GM18868 (cell line): Measurements from ENCODE around the gene XIRP2.

Source experiments
- ATAC-seq: cut with Tn5 transposase; IDR thresholded peaks from one replicate; pipeline ENCODE4 v1.9.1; 2021; ENCODE audit warnings: mild to moderate bottlenecking, moderate library complexity; ENCODE audit not compliant: unreplicated experiment

Gene XIRP2

GRCh38 chr2:167133614-167134013 is 245.3 kb downstream of the XIRP2 start:
- no peak for ATAC-seq

DNA sequence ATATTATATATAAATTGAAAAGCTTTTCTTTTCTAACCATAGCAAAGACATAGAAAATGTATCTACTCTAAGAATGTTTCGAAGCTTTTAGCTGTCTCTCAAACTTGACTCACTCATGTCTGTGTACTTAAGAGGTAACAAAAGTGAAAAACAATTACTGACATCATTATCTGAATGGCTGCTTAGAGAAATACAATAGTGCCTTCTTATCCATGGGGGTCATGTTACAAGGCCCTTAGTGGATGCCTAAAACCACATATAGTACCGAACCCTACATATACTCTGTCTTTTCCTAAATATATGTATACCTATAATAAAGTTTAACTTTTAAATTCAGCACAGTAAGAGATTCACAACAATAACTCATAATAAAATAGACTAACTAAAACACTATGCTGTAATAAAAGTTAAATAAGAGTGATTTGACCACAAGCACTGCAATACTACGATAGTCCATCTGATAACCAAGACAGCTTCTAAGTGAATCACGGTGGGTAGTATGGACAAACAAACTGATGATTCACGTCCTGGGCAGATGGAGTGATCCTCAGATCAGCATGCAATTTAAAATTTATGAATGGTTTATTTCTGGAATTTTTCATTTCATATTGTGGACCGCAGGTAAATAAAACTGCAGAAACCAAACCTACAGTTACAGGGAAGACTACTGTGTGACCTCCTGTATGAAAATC is 246.2 kb downstream of the XIRP2 start:
- no peak for ATAC-seq

GRCh38 chr2:167135706-167136105 is 247.4 kb downstream of the XIRP2 start:
- ATAC-seq = no peak

DNA sequence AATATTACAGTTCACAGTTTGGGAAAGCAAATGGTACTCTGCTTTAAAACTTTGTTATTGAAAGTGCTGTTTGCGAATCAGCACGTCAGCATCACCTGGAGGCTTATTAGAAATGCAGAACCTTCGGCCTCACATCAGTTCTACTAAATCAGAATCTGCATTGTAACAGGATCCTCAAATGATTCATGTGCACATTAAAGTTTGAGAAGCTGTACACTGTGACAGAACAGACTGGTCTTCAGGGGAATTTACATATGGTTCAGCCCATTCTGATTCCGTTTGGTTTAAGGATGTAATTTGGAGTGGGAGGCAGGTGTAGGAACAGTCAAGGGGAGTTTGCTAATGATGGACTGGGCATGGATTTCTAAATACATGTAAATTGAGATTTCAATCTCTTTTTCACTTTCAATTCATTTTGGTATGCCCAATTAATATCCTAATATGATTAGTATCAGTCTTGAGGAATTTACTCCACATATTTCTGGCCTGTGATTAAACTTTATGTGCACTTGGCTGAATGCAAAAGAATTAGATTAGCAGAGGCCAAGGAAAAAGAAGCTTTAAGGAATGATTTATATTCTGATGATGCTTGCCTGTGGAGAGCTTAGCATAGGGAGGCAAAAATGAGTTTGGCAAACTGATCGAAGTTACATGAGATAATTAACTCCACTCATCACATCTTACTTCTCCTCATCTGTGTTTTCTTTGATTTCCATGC is 248.8 kb downstream of the XIRP2 start:
- no peak for ATAC-seq

DNA sequence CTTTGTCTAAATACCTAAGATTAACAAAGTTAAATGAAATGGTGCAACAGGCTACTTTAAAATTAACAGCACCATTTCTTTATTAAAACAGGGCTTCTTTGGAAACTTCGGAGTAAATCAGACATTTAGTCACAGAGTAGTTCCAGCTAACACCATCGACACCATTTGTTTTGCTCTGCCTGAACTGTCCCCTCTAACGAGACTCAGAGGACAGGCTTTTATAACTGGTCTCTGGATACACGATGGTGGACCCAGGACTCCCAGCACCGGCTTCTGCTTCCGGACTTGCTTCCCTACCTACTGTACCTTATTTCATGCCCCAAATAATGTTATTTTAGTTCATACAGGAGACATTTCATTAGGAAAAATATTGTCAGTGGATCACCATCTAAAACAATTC is 252.1 kb downstream of the XIRP2 start:
- no peak for ATAC-seq

- no peak for ATAC-seq
Observed at GRCh38 chr2:167140767-167141166, 252.5 kb downstream of the XIRP2 start.

DNA sequence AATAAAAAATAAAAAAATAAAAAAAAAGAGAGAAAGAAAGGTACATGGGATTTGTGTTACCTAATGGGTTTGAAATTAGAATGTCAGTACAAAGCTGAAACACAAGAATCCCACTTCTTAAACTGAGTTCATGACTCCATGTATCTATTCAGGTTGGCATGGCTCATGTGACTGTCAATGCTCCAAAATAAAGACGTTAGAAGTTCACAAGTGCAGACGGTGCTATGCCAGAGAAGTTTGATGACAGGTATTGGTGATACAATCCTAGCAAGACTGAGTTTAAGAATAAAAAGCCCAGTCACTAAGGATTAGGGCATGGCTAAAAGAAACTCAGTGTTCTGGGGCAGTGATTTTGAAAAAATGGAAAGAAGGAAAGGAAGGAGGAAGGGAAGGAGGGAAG is 254.3 kb downstream of the XIRP2 start:
- ATAC-seq = no peak

GRCh38 chr2:167144179-167144898 is 256.1 kb downstream of the XIRP2 start:
- no peak for ATAC-seq

GRCh38 chr2:167147271-167147941 is 259.1 kb downstream of the XIRP2 start:
- no peak for ATAC-seq

- no peak for ATAC-seq
Observed at GRCh38 chr2:167151894-167152293, 263.6 kb downstream of the XIRP2 start.

DNA sequence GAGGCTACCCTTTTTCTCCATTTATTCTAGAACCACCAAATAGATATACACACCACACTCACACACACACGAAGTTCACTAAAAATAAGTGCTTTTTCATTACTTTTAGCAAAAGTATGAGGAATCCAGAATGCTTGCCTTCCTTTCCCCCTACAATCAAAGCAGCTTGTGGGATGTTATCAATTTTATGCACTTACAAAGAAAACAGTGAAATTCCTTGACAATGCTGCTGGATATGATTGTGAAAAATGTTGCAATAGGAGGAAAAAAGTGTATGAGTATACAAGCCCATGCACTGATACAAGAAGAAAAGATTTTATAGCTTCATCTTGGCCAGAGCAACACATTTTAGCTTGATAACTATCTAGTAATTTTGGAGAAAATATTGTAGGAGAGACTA is 269.2 kb downstream of the XIRP2 start:
- no peak for ATAC-seq

DNA sequence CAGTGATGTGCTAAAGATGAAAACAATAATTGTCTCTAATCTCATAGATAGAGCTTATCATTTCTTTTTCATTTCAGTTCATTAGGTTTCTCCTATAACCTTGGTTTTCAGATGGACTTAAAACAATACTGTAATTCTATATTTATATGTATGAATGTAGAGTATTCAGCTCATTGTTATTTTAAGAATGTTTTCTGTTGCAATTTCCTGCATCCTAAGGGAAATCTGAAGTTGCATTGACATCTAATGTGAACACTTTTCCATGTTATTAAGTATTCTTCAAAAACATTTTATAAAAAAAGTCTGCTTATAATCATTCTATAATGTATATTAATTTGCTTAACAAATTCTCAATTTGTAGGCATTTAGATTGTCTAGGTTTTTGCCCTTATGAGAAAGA is 288.9 kb downstream of the XIRP2 start:
- ATAC-seq = no peak

- no peak for ATAC-seq
Observed at GRCh38 chr2:167181134-167181533, 292.9 kb downstream of the XIRP2 start.

- ATAC-seq = no peak
Observed at GRCh38 chr2:167181688-167182087, 293.4 kb downstream of the XIRP2 start.

DNA sequence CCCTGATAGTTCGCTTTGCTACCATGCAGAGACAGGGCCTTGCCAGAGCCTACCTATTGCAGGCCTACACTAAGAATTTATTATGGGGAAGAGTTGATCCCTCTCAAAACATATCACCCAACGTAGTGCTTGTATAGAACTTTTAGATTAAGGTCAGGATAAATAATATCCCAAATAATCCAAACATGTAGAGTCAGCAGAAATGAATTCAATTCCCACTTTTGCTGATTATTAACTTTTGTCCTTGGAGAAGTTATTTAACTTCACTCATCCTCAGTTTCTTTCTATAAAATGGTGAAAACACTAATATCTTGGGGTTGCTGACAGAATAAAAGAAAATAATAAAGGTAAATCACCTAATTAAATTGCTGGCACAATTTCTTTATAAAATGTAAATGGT is 294.1 kb downstream of the XIRP2 start:
- no peak for ATAC-seq

DNA sequence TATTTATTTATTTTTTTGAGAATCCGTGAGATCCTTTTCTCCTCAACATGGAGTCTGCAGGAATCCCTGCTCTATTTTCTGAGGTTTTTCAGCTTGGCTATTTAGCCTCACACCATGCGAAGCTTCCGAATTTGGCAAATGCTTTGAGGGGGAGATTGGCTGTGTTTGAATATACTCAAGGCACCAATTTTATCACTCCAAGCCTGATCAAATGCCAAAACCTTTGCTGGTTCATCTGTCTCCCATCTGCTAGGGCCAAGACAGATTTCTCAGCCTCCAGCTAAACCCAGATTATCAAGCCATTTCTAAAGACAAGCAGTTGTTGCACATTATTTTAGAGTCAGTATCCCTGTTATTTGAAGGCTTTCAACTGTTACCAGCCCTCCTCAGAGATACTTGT is 295.7 kb downstream of the XIRP2 start:
- ATAC-seq = no peak

DNA sequence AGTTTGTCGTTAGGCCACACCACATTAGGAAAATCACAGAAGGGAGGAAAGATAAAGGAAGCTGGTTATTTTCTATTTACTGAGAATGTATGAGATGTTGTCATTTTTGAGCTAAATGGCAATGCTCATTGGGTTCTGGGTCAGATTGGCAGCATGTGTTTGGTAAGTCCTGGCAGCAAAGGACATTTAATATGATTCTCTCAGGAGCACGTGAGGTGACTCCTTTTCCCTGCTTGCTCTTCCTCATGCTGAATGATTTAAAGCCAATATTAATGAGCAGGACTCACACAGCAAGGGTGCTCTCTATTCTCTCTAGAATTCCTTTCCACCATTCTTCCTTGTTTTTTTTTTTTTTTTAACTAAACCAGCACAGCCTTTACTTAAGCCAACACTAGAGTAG is 298.2 kb downstream of the XIRP2 start:
- ATAC-seq = no peak

- ATAC-seq = no peak
Observed at GRCh38 chr2:167187049-167187727, 298.9 kb downstream of the XIRP2 start.

- ATAC-seq = no peak
Observed at GRCh38 chr2:167187978-167188967, 300.0 kb downstream of the XIRP2 start.

- ATAC-seq = no peak
Observed at GRCh38 chr2:167190053-167190452, 301.8 kb downstream of the XIRP2 start.
